HG03565 (cell line): Measurements from ENCODE around the gene RPS28.

Experiments used
- ATAC-seq: cut with Tn5 transposase; IDR thresholded peaks from one replicate; pipeline ENCODE4 v1.9.1; 2021; ENCODE audit warnings: mild to moderate bottlenecking, moderate library complexity; ENCODE audit not compliant: unreplicated experiment

RPS28 gene

GRCh38 chr19:8370176-8371010 lies 49.1 kb downstream of the RPS28 start:
- ATAC-seq = no peak

GRCh38 chr19:8371011-8371804 lies 49.9 kb downstream of the RPS28 start:
- no peak for ATAC-seq
